HepG2 (cell line): Measurements from ENCODE around the gene SCAI. TPM values are rescaled to one million over a fixed set of nuclear protein-coding genes. Genes with fewer than 3 reads are reported as not detected.

Experiments used
- AHDC1 ChIP-seq: sonication (generic); formaldehyde crosslinking; IDR thresholded peaks from 2 replicates; pipeline ENCODE4 v1.5.1; 2020; ENCODE audit warnings: mild to moderate bottlenecking, missing genetic modification reagents, borderline replicate concordance
- FOSL1 ChIP-seq: sonication (generic); formaldehyde crosslinking; IDR thresholded peaks from 2 replicates; pipeline ENCODE4 v1.9.0; 2021; ENCODE audit warnings: missing genetic modification reagents, borderline replicate concordance
- PRDM10 ChIP-seq: sonication (generic); formaldehyde crosslinking; IDR thresholded peaks from 2 replicates; pipeline ENCODE4 v1.4.0; 2020; ENCODE audit warnings: low read depth, missing genetic modification reagents
- TBL1XR1 ChIP-seq: fragments of 150-350 bp; IDR thresholded peaks from 2 replicates; pipeline ENCODE4 v1.6.1; 2014; ENCODE audit warnings: borderline replicate concordance, low read length; ENCODE audit not compliant: partially characterized antibody
- TBX2 ChIP-seq: sonication (generic); formaldehyde crosslinking; IDR thresholded peaks from 2 replicates; pipeline ENCODE4 v1.5.0; 2020; ENCODE audit warnings: missing genetic modification reagents, mild to moderate bottlenecking, borderline replicate concordance
- ZHX1 ChIP-seq: sonication (generic); formaldehyde crosslinking; IDR thresholded peaks from 2 replicates; pipeline ENCODE4 v1.8.1; 2022; ENCODE audit warnings: low read depth, mild to moderate bottlenecking, missing genetic modification reagents
- ZNF292 ChIP-seq: sonication (generic); formaldehyde crosslinking; IDR thresholded peaks from 2 replicates; pipeline ENCODE4 v1.8.1; 2022; ENCODE audit warnings: mild to moderate bottlenecking, low read depth, missing genetic modification reagents, borderline replicate concordance
- ZNF615 ChIP-seq: sonication (generic); formaldehyde crosslinking; IDR thresholded peaks from 2 replicates; pipeline ENCODE4 v1.5.0; 2020; ENCODE audit warnings: mild to moderate bottlenecking, missing genetic modification reagents, borderline replicate concordance
- polyA plus RNA-seq, 8 experiments: library from polyadenylated mRNA; depleted of rRNA in 3 of 8; stranded (reverse) in 7 of 8; unstranded in 1 of 8; fragments of >200 nt; fragmentation: Illumina TruSeq in 4 of 8; extraction: Trizol in 4 of 8; gene quantifications; 2 replicates each; pipeline versions ENCODE4 v1.2.1 to v1.2.3, GENCODE V29; 2011 to 2016; ENCODE audit warnings: low read depth in 4 of 8, missing spikeins in 1 of 8, mixed read lengths in 1 of 8; ENCODE audit not compliant: insufficient read depth in 1 of 8
- total RNA-seq, 5 experiments: library from RNA; depleted of rRNA; stranded (reverse); fragments of >200 nt; fragmentation: Illumina TruSeq; extraction: Trizol; gene quantifications; 2 replicates each; pipeline ENCODE4 v1.2.3, GENCODE V29; 2016; ENCODE audit warnings: low read depth in 1 of 5
- TF ChIP-seq, protein P1 (sequence below): sonication (generic); formaldehyde crosslinking; conservative IDR thresholded peaks from 2 replicates; pipeline ENCODE4 v1.4.0; 2020; ENCODE audit warnings: missing genetic modification reagents
- TF ChIP-seq, protein P2 (sequence below): sonication (generic); formaldehyde crosslinking; IDR thresholded peaks from 2 replicates; pipeline ENCODE4 v1.4.0; 2020; ENCODE audit warnings: missing genetic modification reagents

The SCAI gene
- total and polyA plus RNA-seq, 2 of the 13 experiments (the other 11 are each of a cell fraction or from before 2014, with no cell fraction given), result 4.4 to 8.4 TPM

GRCh38 chr9:125143377-125144090, at the start of gene SCAI (continued):
- TF ChIP-seq AHDC1 (no peak), FOSL1 (CRISPR knock-in tag) (no peak), ZHX1 (0 out of 2 replicates have a peak, but pooled peaks have one; percentile 23), ZNF615 (no peak), PRDM10 (CRISPR knock-in tag) (no peak), TBX2 (CRISPR knock-in tag) (peak; percentile 80), ZNF292 (CRISPR knock-in tag) (no peak), TBL1XR1 (no peak)
- TF ChIP-seq, protein P1, sequence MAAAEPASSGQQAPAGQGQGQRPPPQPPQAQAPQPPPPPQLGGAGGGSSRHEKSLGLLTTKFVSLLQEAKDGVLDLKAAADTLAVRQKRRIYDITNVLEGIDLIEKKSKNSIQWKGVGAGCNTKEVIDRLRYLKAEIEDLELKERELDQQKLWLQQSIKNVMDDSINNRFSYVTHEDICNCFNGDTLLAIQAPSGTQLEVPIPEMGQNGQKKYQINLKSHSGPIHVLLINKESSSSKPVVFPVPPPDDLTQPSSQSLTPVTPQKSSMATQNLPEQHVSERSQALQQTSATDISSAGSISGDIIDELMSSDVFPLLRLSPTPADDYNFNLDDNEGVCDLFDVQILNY (CRISPR knock-in tag), result no peak
- TF ChIP-seq, protein P2, sequence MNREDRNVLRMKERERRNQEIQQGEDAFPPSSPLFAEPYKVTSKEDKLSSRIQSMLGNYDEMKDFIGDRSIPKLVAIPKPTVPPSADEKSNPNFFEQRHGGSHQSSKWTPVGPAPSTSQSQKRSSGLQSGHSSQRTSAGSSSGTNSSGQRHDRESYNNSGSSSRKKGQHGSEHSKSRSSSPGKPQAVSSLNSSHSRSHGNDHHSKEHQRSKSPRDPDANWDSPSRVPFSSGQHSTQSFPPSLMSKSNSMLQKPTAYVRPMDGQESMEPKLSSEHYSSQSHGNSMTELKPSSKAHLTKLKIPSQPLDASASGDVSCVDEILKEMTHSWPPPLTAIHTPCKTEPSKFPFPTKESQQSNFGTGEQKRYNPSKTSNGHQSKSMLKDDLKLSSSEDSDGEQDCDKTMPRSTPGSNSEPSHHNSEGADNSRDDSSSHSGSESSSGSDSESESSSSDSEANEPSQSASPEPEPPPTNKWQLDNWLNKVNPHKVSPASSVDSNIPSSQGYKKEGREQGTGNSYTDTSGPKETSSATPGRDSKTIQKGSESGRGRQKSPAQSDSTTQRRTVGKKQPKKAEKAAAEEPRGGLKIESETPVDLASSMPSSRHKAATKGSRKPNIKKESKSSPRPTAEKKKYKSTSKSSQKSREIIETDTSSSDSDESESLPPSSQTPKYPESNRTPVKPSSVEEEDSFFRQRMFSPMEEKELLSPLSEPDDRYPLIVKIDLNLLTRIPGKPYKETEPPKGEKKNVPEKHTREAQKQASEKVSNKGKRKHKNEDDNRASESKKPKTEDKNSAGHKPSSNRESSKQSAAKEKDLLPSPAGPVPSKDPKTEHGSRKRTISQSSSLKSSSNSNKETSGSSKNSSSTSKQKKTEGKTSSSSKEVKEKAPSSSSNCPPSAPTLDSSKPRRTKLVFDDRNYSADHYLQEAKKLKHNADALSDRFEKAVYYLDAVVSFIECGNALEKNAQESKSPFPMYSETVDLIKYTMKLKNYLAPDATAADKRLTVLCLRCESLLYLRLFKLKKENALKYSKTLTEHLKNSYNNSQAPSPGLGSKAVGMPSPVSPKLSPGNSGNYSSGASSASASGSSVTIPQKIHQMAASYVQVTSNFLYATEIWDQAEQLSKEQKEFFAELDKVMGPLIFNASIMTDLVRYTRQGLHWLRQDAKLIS (CRISPR knock-in tag), result no peak
